Hematopoietic multipotent progenitor cell treated with erythropoietin and hydrocortisone succinate and interleukin-3 and kit ligand, for 17 days (in vitro differentiated cells): Measurements from ENCODE around the gene ZFPM1.
A peak's percentile ranks its signal among the peaks of the same experiment; 100 is the strongest.

Source experiments
- DNase-seq: peaks from one replicate; pipeline ENCODE4 v3.0.0-alpha.2; 2015; ENCODE audit warnings: low spot score

ZFPM1 gene

DNA sequence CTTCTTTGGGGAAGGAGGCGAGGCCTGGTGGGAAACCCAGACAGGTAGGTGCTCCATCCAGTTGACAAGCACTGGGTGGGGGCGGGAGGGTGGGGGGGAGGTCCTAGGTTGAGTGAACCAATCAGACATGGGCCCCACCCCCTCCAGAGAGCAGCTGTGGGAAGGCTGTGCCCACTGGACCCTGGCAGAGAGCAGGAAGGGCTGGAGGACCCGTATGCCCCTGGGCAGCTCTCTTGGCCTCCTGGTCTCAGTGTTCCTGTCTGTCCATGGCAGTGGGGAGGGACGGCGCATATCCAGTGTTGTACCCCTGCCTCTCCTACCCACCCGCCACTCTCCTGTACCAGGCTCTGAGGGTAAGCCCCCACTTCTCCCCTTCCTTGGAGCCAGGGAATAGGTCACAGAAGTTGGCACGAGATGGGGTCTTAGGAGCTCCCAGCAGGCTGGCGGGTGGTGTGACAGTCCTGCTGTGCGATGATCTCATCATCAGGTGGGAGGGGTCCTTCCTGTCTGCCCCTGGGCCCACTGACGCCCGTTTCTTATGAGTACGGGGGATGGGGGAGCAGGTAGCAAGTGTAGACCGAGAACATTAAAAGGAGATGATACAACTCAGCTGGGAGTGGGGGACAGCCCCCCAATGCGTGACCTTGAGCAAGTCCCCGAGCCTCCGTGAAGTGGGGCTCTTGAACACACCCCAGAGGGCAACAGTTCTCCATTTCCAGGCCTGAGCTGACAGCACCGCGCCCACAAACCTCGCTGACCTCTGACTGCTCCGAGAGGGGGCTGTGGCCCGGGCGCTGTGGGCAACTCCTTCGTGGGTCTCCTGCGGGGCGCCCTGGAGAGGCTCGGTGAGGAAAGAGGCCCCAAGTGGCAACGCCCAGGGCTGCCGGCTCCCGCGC is 1.2 kb upstream of the ZFPM1 start:
- peak; percentile 20 for DNase-seq

DNA sequence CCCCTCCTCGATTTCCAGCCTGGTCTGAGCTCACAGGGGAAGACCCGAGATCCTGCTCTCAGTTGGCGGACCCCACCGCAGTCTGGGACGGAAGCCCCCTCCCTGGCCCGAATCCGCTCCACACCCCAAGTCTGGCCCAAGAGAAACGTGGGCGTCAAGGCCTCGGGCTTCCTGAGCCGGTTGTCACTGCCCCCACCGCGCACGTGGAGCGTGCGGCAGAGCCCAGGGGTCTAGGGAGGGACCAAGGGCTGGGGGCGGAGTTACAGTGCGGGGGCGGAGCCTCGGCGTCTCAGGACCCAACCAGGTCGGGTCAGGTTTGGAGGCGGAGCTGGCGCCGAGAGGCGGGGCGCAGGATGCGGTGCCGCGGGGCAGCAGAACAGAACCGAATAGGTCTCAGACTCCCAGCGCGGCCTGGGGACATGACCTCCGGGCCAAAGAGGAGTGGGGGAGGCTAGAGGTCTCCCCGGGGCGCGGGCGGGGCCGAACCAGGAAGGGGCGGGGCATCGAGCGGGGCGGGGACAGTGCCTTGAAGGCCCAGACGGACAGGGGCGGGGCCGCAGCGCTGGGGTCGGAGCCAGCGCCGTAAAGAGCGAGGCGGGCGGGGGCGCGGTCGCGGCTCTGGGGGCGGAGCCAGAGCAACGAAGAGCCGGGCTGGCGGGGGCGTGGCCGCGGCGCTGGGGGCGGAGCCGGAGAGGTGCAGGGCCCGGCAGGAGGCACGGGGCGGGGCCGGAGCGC is 431 bp upstream of the ZFPM1 start:
- peak; percentile 98 for DNase-seq

DNA sequence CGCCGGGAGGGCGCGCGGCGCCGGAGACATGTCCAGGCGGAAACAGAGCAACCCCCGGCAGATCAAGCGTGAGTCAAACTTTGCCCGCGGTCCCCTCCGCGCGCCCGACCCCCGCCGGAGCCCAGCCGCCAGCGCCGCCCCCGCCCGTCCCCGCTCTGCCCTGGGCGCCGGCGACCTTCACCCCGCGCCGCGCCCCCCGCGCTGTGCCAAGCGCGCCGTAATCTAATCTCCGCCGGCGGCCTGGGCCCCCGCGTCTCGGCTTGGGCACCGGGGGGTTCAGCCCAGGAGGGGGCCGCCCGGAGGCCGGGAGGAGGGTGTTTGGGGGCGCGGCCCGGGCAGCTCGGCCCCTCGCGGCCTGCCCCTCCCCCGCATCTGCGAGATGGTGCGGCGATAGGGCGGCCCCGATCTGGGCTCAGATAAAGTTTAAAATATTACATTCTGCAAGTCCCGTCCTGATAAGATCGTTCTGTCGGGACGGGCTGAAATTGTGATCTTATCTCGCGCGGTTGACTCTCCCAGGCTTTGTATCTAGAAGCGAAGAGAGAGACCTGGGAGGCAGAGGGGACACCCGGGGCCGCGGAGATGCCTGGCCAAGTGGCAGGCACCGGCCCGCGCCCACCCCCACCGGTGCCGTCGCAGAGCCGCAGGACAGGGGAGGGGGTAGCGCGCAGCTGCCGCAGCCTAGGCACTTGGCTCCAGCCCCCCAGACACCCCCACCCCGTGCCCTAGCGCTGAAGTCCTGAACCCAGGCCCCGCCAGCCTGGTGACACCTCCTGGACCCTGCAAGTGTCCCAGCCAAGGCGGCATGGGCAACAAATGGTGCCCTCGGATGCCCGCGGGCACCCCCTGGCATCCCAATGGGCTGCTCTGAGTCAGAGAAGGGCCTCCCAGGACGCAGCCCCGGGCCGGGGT is 787 bp downstream of the ZFPM1 start:
- peak; percentile 54 for DNase-seq

DNA sequence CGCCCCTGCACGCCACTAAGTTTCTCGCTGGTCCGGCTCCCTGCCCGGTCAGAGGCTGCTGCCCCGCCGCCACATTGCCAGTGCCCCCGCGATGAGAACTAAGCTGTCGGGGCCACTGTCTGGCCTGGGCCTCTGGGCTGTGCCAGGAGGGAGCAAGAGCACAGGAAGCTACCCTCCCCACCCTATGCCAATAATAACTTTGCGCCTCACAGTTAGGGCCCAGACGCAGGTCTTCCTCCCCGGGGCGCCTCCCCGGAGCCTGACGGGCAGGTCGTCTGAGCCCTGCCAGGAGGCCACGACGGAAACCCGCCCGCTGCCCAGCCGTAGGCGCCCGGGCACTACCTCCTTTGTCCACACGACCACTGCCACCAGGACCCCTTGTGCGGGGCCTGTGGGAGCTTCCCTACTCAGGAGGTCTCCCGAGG is 1.5 kb downstream of the ZFPM1 start:
- DNase-seq: peak; percentile 46

DNA sequence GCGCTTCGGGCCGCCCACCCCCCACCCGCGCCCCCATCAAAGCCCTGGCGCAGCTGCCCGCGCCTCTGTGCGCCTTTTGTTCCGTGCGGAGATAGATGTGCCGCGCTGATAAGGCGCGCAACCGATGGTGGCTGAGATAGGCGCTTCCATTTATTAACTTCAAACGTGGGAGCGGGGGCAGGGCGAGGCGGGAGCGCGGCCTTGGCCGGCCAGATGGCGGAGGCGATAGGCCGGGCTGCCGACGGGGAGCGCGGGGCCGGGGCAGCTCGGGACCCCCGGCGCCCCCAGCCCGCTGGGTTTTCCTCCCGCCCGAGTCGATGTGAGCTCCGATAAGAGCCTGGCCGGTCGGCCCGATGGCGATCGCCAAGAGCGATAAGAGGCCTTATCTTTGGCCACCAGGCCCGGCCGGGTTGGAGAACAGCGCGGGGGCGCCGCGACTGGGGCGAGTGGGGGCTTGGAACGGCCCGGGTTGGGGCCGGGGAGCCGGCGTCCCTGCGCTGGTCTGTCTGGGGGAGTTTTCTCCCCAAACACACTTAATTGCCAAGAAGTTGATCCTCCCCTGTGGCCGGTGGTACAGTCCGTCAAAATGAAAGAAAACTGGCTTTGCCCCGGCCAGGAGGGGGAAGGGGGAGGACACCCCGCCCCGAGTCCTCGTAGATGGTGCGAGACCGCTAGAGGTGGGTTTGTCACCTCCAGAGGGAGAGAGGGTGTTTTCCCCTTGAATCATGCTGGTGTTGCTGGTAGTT is 2.7 kb downstream of the ZFPM1 start:
- DNase-seq: peak; percentile 78

DNA sequence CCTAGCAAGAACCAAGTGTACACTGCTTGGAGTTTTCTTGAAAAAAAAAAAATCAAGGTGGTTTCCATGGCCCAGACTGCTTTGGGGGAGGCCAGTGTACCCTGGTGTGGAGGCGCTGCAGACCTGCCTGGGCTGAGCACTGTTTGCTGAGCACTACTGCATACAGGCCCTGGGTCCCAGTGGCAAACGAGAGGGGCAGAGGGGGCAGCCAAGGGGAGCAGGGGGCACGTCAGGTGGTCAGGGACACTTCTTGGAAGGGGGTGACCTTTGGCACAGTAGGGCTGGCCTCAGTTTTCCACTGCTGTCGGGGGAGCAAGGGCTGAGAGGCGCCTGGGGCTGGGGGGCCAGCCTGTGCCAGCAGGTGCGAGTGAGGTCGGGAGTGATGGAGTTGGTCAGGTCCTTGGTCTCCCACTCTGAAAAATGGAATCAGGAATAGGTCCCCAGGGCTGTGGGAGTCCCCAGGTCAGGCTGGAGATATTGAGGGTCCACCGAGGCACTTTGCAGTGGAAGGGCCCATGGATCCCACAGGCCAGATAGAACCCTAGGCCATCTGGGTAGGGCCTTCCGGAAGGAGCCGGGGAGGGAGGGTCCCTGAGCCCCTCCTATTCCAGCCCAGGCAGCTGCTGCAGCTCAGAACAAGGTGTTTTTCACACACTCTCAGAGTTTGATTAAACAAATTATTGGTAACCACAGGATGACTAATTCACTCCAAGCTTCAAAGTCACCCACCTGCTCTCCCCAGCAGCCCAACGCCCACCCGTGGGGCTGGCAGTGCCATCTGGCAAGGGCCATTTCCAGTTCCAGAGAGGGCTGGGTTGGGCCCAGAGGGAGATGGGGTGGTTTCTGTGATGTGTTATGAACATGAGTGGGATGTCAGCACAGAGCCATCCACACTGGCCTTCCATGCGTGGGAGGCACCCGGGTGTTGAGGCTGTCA is 3.5 kb downstream of the ZFPM1 start:
- peak; percentile 38 for DNase-seq

DNA sequence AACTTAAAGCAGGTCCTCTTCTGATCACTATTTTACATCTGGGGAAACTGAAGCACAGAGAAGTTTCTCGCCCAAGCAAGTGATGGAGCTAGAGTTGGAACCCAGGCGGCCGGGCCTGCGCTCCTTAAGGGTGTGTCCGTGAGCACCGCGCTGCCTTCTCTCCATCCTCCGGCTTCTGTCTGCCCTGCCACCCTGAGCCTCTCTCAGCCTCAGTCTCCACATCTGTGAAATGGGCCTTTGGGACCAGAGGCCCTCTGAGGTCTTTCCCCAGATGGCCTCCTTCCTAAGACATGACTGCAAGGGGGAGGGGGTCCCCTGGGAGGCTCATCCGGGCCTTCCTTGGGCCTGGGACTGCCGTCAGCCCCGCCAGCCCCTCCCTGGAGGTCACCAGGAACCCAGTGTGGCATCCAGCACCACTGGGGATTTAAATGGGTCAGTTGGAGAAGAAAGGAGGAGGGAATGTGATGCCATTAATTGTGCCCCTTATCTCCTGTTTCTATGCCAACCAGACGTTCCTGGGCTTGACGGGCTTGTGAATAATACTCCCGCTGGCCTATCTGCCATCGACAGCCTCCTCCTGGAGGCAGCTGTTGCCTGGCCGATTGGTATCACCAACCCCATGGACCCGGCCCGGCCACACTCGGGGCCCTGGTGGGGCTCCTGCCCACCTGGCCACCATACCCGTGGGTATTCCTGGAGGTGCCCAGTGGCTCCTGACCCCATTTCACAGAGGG is 5.1 kb downstream of the ZFPM1 start:
- DNase-seq: peak; percentile 76

DNA sequence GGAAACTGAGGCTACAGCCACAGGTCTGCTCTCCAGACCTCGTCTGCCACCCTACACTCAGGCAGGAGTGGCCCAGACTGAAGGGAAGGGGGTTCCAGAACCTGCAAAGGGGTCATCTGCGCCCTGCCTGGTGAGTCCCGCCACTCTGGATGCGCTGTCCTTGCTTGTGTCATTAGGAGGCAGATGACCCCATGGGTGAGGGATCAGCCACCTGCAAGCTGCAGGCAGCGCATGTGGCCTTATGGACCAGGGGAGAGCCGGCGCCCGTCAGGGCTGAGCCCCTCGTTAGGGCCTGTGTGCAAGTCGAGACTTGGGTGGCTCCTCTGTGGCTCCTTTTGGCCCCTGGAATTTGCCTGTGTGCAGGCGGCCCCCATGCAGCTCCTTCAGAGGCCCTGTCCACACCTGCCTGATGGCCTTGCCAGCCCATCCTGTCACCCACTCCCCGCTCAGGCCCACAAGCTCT is 5.7 kb downstream of the ZFPM1 start:
- no peak for DNase-seq

DNA sequence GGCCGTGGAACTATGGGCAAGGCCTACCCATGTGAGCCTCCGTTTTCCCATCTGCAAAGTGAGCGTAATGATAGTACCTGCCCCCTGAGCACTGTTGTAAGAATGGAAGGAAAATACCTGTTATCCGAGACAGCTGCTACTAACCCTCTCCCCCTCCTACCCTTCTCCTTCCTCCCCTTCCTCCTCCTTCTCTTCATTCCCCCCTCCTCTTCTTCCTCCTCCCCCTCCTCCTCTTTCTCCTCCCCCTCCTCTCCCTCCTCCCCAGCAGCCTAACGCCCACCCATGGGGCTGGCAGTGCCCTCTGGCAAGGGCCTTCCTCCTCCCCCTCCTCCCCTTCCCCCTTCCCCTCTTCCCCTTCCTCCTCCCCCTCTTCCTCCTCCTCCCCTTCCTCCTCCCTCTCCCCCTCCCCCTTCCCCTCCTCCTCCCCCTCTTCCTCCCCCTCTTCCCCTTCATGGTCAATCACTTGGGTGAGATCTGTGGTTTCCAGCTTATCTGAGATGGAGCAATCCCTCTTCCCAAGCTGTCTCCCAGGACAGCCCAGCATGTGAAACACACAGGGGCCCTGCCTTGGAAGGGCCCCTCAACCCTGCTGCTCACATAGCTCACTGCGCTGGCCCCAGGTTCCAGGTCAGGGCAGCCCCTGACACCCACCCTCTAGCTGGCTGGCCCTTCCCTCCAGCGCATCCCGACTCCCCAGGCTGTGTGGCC is 6.4 kb downstream of the ZFPM1 start:
- no peak for DNase-seq

DNA sequence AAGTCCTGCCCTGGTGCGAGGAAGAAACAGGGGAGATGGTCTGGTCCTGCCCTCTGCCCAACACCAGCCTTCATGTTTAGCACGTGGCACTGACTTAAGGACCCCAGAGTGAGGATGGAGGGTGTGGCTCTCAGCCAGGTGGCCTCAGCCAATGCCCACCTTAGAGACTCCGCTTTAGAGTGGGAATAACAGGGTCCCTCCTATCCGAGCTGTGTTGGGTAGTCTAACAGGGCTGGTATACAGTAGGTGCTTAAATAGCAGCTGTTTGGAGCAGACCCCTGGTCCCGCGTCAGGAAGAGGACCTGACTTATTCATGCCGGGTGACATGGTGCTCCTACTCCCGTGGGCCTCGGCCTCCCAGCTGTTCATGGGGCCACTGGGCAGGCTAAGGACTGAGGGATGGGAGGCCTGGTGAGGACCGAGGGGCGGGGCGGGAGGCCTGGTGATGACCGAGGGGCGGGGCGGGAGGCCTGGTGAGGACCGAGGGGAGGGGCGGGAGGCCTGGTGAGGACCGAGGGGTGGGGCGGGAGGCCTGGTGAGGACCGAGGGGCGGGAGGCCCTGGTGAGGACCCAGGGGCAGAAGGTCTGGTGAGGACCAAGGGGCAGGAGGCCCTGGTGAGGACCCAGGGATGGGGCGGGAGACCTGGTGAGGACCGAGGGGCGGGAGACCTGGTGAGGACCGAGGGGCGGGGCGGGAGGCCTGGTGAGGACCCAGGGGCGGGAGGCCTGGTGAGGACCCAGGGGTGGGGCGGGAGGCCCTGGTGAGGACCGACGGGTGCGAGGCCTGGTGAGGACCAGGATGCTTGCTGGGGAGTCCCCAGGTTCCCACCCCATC is 7.6 kb downstream of the ZFPM1 start:
- DNase-seq: peak; percentile 23

DNA sequence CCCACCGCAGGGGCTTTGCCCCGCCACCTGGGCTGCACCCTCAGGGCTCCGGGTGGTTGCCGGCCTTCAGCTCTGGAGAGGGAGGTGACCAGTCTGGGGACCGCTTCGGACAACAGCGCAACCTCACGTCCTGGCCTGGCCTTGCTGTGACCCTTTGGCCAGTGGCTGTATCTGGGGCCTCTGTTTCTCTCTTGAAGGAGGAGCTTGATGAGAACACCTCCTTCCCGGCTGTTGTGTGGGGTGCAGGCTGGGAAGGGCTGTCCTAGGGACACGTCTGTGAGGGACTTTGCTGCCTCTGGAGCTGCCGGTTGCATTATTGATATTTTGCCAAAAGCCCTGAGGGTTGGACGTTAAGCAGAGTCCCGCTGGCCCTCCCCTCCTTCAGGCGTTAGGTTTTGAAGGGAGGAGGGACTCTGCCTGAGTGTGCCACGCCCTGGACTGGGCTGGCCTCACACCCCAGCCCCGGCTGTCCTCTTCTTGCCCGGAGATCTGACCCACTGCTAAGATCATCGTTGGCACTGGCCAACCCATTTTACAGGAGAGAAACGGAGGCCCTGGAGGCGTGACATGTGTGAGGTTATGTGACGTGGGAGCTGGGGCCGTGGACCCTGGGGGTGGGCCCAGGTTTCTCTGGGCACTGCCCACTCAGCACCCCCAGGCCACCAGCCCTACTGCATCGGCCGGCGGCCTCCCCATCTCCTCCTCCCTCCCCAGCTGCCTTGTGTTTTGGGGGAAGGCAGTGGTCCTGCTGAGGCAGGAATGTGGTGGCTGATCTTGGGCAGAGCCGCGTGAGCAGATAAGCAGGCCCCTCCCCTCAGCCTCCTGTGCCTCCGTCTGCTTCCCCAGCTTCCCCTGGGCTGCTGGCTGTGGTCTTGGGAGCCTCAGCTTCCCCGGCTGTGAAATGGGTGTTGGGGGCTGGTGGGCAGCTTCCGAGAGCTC is 8.5 kb downstream of the ZFPM1 start:
- peak; percentile 75 for DNase-seq

DNA sequence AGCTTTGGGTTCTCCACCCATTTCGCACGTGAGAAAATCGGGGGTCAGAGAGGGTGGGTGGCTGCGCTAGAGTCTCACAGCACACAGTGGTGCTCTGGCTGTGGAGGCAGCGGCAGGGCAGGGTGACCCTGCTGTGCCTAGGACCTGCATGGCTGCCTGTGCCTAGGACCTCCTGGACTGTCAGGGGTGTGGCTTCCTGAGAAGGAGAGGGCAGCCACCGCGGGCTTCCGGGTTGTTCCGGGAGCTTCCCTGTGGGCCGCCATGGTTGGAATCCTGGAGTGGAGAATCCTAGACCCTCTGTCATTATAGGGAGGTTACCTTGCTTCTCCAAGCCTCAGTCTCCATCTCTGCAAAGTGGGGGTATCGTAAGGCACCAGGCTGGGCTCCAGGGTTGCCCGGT is 9.3 kb downstream of the ZFPM1 start:
- DNase-seq: no peak

DNA sequence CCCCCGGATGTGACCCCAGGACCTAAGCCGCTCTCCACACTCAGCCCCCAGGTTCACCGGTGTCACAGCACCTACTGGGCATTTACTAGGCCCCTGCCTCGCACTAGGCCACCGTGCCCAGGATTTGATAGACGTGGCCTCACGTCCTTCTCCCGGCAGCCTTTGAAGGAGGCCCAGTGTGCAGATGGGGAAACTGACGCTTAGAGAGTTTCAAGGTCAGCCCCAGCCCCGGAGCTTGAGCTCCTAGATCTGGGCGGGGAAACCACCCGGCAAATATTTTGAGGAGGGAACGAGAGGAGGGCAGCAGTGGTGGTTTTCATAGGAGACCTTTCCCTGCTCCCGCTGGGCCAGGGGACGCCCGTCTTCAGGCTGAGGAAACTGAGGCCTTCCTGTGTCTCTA is 10.3 kb downstream of the ZFPM1 start:
- DNase-seq: no peak

DNA sequence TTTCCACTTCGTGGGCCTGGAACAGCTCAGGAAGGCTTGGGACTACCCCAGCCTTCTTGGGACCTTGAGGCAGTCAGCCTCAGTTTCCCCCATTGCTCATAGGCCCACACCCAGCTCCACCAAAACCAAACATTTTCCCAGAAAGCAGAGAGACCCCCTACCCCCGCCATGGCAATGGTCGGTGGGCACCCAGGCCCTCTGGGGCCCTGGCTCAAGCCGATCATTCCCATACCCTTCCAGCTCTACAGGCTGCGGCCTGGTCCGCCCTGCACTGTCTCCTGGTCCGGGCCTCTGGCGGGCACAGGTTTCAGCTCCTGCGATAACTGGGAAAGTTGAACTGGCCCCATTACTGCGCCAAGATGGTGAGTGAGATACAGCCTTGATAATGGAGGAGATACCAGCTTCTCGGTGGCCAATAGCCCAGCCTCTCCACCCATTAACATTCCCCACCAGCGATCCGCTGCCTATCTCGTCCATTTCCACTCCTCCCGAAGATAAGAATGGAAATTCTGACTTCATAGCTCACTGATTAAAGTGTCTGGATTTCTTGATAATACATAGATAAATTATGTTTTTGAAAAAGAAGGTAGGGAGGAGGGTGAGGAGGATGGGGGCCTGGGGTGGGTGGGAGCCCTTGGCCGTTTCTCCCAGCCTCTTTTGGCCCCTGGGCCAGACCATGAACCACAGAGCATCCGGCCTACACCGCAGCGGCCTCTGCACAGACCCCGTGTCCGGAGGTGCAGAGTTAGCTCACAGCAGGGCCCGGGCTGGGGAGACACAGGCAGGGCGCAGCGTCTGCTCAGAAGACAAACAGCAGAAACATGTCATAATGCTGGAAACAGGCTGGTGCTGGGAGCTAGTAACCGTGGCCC is 11.6 kb downstream of the ZFPM1 start:
- DNase-seq: peak; percentile 50

DNA sequence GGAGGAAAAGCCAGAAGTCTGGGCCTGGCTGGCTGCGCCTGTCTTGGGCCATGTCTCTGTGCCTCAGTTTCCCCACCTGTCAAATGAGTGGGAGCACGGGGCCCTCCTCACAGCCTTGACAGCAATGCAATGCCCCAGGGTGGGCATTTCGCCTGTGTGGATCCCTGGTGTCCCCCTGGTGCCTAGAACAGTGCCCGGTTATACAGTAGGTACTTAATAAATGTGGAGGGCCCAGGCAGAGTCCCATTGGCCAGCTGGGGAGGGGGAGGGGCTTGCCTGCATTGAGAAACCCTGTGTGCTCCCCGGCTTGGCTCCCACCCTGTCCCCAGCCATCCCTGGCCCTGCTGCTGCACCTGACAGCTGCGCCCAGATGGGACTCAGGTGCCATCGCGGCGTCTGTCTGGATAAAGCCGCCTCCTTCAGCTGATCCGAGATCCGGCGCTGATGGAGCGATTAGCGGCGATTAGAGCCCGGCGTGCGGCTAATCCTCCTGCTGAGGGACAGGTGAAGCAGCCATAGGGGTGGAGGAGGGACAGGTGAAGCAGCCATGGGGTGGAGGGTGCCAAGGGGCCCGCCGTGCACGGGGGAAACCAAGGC is 12.4 kb downstream of the ZFPM1 start:
- no peak for DNase-seq
